Measurements from ENCODE around the gene LNPEP.
A peak's percentile ranks its signal among the peaks of the same experiment; 100 is the strongest.

Gene LNPEP

DNA sequence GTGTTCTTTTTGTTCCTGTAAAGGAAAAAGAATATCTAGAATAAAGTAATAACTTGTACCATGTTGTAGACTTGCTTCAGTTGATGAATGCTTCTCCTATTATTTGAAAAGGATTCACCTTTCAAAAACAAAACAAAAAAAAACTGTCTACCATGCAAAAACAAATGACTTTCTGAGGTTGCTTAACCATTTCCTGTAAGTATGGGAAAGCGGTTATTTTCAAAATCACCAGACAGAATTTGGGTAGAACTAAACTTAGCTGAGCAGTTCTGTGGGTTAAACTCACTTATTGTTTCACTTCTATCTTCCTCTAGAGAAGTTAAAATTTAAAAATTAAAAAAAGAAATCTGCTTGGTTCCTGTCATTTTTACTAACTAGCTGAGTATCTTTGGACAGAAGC, 25.2 kb downstream of the LNPEP start:
- no peak for DNase-seq (ENCODE audit: low spot score)

DNA sequence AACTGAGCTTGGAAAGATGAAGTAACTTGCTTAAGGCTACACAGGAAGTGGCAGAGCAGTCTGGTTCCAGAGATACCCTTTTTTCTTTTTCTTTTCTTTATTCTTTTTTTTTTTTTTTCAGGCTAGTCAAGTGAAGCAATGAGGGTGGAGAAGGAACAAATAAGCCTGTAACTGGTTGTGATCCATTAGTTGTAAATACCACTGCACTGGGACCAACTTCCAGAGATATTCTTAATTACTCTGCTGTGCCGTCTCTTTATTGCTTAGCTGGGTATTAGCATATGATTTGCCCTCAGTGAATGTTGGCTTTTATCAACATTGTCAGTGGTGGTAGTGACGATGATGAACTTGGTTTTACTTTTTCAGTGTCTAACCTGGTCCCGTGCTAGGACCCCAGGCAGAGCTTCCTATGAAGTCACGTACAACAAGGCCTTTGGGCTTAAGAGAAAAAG, 26.7 kb downstream of the LNPEP start:
- no peak for DNase-seq (ENCODE audit: low spot score)

DNA sequence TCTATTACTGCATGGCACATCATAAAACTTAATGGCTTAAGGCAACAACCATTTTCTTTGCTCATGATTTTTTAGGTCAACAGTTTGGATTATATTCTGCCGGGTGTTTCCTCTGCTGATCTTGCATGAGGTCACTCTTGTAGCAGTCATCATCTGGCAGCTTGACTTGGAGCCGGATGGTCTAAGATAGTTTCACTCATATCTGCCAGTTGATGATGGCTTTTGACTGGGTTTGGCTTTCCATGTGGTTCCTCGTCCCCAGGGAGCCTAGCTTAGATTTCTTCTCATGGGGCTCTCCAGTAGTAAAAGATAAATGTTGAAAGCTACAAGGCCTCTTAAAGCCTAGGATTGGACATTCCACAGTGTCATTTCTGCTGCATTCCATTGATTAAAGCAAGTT, 27.4 kb downstream of the LNPEP start:
- DNase-seq (ENCODE audit: low spot score), result peak; percentile 62

DNA sequence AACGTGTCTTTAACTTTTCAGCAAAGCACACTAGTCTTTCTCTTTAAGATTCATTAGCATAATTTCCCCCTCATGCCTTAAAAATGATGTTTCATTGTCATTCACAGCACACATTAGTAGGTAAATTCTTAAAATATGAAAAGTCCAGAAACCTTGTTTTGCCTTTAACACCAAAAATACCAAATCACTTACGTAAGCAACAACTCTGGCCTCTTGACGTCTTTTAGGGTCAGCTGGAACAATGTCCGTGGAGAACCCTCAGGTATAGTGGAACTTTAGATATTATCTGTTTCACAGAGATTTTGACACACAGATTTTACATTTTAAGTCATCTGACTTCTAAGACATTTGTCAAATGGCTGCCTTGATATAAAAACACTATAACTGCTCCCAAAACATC, 30.9 kb downstream of the LNPEP start:
- DNase-seq (ENCODE audit: low spot score), result no peak

DNA sequence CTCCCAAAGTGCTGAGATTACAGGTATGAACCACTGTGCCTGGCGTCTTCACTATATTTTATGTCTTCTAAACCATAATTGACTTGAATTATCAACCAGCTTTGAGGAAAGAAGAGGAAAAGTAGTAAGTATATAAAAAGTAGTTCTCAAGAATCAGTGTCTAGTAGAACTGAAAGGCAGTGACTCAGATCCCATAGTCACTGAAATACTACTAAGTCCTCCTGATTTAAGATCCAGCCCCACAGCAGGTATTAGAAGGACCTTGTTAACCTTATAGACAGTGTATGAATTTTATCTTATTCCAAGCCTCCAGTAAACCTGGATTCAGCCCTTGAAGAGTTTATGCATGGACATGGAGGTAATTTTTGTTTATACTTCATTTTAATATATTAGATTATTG, 31.5 kb downstream of the LNPEP start:
- DNase-seq (ENCODE audit: low spot score), result no peak

DNA sequence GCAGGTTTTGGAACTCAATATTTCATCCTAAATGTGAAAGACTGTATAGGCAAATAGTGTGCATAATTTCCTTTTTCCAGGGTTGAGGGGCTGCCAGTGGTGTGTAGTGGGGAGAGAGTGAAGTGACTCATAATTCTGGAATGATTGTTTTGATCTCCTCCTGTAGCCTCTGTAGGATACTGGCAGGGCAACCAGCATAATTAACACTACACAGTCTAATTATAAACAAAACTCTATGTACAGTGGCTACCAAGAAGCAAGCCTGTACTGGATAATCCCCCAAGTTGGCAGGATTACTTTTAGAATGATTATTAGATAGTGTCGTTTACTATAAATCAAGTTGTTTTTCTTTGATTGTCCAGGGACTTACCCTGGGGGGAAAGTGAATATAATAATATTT, 32.2 kb downstream of the LNPEP start:
- no peak for DNase-seq (ENCODE audit: low spot score)

DNA sequence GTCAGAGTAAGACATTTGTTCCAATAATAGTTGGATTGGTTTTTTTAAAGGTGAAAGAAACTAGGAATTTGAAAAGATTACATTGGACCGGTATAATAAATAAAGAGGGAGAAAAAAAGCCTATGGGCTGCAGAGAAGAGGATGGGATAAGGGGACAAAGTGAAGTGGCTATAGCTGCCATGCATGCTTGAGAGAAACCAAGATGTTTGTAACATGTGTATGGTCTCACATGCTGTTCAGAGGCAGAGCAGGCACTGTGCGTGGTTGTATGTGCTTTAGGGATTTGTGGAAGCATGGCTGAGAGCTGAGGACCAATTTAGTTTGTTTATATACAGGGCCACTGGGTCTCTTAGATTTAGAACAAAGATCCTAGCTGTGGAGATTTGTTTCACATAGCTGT, 32.7 kb downstream of the LNPEP start:
- DNase-seq (ENCODE audit: low spot score), result peak; percentile 32

DNA sequence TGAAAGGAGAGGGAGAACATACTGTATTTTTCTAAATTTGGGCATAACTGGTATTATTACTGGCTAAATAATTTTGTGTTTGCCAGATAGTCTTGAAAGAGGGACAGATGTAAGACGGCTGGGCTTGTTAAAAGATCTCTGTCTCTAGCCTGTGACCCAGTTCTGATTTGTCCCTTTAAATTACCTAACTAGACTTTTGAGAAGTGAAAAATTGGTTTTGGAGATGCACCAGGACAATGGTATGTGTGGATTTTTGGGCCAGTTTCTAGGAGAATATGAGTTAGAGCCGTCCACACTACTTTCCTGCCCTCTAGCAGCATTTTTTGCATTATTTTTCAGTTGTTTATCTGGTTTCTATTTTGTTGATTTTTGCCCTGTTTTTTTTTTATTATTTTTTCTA, 33.5 kb downstream of the LNPEP start:
- DNase-seq (ENCODE audit: low spot score), result no peak

DNA sequence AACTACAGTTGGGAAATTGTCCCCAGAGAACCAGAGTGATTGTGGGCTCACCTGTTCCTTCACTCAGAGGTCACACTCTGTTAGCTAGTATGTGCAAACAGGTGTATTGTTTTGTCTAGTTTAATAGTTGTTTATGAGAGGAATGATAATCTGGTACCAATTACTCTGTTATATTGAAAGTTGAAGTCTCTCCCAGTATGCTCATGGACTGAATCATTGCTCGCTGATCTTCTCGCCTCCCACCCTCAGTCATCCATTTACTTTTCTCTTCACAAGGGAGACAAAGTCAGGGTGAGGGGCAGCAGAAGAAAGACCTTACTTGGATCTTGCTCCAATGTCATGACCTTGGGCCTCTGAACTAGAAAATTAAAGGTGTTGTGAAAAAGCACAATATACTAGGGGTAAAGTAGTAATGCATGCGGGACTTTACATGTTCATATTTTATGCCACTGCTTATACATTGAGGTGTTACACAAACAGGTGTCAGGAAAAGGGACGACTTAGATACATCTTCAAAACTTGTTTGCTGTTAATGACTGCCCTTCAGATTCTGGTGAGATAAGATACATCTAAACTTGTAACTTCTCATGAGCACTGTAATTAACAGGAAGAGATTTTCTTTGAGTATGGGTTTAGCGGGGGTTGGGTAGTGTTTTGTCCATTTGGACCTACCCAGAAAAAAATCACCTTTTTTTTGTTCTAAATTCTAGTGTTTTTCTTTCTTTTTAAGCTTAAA, 36.9 kb downstream of the LNPEP start:
- DNase-seq (ENCODE audit: low spot score), result no peak

DNA sequence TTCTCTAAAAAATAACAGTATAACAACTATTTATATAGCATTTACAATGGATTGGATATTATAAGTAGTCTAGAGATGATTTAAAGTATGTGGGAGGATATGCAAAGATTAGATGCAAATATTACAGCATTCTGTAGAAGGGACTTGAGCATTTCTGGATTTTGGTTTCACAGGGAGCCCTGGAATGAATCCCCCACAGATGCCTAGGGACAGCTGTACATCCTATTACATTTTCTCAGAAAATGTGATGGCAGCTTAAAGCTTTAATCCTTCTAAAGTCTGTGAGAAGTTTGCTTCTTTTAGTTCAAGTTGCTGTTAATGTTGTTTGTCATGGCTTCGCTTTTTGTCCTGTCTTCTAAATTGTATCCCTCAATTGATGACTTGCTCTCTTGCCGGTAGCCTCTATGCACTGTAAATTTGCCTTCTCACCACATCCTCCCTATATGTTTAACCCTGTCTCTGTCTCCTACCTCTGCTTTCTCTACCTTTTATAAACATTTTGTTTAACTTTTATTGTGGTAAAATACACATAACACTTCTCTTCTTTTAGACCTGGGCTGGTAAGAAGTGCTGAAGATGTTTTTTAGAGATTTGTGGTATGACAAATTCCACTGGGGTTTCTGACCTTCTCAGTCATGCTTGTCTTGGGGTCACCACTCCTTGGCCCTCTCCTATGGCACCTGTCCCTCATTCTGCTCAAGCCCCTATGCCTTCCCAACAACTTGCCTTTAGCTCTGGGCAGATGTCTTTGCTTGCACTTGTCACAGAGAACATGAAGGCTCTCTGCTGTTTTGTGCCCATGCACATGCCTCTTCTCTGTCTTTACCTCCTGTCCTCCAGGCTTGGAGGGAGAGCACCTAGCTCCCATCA, 37.9 kb downstream of the LNPEP start:
- DNase-seq (ENCODE audit: low spot score), result no peak

DNA sequence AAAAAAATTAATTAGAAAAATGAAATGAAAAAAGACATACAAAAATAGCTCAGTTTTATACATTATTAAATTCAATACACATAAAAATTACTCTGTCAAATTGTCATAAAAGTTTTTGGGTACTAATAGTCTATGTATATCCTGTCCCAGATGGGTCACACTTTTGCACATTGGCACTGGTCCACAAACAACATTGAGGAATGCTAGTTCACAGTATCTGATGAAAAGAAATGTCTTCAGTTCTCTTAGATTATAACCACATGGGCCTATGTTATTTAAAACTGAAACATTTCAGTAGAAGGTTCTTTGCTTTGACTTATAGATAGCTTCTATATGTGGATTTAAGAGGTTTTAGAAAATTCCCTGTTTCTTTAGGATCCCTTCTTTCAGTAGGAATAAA, 39.8 kb downstream of the LNPEP start:
- DNase-seq (ENCODE audit: low spot score), result no peak

DNA sequence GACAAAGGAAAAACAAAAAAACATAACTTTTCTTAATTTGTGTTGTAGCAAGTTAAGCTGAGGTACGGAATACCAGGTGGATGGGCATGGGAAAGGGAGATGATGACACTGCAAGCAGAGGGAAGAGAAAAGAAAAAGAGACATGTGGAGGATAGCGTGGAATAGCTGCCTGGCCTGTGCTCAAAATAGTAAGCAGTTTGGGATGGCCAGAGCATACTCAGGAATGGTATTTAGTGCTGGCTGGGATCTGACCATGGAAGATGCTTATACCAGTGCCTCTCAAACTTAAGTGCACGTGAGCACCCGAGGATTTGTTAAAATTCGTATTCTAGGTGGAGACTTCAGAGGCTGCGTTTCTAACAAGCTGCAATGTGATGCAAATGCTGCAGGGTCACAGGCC, 41.3 kb downstream of the LNPEP start:
- peak; percentile 43 for DNase-seq (ENCODE audit: low spot score)

DNA sequence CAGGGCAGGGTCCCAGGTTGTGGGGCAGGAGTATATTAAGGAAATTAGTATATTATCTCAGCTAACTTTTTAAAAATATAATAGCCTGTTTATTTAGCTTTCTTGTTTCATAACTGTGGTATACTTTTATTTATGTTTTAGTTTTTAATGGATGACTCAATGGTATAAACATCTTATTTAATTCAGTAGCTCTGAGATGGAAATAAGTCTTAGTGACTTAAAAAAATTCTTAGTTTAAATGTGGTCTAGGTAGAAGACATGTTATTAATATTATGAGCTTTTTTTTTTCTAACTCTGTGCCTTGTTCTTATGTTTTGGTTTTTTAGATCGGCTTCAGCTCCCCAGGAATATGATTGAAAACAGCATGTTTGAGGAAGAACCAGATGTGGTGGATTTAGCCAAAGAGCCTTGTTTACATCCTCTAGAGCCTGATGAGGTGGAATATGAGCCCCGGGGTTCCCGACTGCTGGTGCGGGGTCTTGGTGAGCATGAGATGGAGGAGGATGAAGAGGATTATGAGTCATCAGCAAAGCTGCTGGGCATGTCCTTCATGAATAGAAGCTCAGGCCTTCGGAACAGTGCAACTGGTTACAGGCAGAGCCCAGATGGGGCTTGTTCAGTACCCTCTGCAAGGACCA, 43.1 kb downstream of the LNPEP start:
- no peak for DNase-seq (ENCODE audit: low spot score)

DNA sequence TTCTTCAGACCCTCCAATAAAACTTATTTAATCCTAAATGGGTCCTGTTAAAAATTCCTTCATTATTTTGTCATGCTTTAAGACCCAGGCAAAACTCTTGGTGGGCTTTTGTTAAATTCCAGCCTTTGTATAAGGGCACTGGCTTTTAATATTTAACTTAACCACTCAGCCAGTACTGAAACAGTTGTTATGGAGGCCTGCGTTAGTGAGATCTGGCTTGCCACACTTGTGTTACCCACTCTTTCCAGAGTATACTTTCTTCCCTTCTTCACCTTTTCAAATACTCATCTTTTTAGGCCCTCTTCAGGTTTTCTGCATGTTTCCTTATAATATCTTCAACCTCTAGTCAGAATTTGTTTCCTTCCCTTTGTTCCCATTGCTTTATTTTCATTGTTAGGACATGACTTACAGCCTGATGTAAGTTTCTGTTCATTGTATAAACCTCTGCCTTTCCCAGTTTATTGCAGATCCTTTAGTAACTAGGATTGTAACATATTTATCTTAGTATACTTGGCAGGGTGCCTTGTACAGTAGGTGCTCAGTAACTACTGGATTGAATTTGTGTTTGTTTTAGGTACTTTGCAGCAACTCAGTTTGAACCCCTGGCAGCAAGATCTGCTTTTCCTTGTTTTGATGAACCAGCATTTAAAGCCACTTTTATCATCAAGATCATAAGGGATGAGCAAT, 48.8 kb downstream of the LNPEP start:
- DNase-seq (ENCODE audit: low spot score), result no peak

DNA sequence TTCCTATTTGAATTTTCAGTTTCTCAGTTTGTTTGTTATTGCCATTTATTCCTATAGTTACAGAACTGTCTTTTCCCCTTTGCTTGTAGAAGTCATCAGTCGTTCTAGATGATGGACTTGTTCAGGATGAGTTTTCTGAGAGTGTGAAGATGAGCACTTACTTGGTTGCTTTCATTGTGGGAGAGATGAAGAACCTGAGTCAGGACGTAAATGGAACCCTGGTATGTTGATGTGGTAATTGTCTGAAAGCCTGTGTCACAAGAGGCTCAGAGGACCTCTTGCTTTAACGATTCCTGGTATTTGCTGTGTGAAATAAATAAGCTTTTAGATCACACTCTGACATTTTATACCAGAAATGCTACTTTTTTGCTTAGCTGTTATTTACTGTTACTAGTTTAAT, 50.6 kb downstream of the LNPEP start:
- DNase-seq (ENCODE audit: low spot score), result no peak

DNA sequence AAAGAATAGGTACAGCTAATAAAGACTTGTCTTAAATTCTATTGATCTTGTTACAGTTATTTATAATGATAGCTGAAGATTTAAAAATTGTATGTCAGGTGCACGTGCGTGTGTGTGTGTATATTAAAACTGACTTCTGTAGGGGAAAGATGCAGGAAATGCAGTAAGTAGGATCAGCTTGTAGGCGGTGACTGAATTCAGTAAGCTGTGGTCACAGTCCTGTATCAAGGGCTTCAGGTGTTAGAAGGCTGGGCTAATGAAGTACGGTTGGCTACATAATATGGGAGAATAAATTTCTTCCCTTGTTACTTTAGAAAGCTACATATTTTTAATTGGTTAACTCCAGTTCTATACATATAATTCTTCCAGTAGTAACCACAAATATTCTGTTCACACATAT, 54.2 kb downstream of the LNPEP start:
- DNase-seq (ENCODE audit: low spot score), result no peak

DNA sequence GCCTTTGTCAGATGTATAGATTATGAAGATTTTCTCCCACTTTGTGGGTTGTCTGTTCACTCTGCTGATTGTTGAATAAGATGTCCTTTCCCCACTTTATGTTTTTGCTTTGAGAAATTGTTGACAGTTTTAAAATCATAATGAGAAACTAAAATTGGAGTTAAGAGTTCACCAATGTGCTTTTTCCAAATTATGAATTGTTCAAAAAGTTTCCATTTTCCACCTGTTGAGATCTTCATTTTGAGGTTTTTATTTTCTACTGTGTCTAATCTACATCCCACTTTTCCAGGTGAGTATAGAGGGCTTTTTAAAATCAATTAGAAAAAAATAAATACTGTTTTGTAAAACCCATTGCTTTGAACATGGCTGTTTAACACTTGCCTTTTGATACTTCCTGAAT, 55.8 kb downstream of the LNPEP start:
- no peak for DNase-seq (ENCODE audit: low spot score)

DNA sequence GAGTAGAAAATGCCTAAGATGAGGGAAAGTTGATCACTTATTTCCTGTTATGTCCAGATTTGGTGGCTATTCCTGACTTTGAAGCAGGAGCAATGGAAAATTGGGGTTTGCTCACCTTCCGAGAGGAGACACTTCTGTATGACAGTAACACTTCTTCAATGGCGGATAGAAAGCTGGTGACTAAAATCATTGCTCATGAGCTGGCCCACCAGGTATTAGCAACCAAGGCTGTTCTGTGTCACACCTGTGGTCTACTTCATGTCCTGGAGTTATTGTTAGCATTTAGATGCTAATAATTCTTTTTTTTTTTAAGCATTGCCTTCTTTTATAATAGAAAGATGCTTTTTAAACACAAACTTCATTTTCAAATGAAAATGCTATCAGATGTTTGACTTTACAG, 57.9 kb downstream of the LNPEP start:
- no peak for DNase-seq (ENCODE audit: low spot score)

DNA sequence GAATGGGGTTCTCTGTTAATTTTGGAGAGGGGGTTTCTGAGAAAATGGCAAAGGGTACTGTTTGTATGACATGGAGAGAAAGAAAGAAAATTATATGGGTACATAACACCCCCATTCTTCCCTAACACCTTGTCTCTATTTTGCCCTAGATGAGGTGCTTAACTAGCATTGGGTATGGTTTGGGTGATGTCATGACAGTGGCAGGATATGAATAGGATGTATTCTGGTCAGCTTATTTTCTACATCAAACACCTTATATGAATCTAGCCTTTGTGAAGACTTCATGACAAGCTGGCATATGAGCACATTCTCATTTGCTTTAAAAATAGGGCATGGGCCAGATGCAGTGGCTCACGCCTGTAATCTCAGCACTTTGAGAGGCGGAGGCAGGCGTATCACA, 58.6 kb downstream of the LNPEP start:
- no peak for DNase-seq (ENCODE audit: low spot score)

DNA sequence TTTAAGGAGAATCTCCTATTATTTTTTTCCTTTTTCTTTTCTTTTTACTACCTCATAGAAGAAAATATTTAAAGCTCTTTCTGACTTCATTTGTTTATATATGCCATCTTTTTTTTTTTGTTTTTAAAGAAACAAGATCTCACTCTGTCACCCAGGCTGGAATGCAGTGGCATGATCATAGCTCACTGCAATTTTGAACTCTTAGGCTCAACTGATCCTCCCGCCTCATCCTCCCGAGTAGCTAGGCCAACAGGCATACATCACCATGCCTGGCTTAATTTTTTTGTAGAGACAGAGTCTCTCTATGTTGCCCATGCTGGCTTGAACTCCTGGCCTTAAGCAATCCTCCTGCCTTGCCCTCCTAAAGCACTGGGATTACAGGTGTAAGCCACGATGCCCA, 59.5 kb downstream of the LNPEP start:
- no peak for DNase-seq (ENCODE audit: low spot score)

DNA sequence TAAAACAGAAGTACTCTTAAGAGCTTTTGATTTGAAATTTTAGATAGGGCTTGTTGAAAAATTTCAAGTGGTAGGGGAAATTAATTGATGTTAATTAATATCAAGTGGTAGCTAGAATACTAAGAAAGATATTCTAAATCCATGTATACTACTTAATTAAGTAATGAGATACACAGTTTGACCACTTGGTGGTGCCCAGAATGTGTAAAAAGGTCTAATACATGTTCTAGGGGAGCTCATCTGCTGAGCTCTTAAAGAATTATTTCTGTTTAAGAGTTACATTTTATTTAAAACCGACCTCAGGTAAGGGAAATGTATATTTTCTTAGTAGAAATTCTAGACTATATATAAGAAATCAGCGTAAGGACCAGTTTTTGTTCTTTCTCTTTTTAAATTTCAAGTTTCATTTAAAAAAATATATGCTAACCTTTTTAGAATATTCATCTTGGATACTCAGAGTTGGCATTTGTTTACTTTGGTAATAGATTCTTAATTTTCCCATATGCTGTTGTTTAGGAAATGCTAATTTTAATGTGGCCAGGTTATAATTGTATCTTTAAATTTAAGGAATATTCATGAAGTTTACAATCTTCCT, 61.5 kb downstream of the LNPEP start:
- DNase-seq (ENCODE audit: low spot score), result peak; percentile 58

DNA sequence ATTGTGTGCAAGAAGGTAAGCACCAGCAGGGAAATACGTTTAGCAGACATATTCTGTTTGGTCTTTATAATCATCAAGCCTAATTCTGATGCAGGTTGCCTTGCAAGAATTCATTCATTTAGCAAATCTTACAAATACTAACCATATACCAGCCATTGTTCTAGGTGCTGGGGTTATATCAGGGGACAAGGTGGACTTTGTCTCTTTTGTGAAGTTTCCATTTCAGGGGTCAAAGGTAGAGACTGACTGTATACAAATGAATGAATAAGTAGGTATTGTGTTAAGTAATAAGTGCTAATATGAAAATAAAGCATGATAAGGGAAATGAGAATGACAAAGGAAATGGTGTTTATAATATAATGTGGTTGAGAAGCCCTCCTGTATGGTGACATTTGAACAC, 64.0 kb downstream of the LNPEP start:
- DNase-seq (ENCODE audit: low spot score), result no peak
